NOMO-1 treated with dmso at 0.1 percent for 144 hours (cell line): ENCODE data around the gene TSHB.
A peak's percentile ranks its signal among the peaks of the same experiment; 100 is the strongest.
"Not testable (repeated sequence)": the region's sequence is repeated elsewhere in the genome, so short reads cannot be mapped to it uniquely, and the experiment has no call there.

Source experiments
- DNase-seq: peaks from one replicate; lab custom pipeline; 2025; ENCODE audit not compliant: unreplicated experiment; lab: John Stamatoyannopoulos, UW

The TSHB gene

GRCh38 chr1:115029526-115029925 is at the start of gene TSHB:
TSHB (plus strand) TSS chr1:115029826; CDS start chr1:115033363, 3,537 bp downstream.
- no peak for DNase-seq

GRCh38 chr1:114982251-114982650 is 47.4 kb upstream of the TSHB start:
- no peak for DNase-seq

GRCh38 chr1:114986286-114986685 is 43.3 kb upstream of the TSHB start:
- DNase-seq, result no peak

GRCh38 chr1:114988095-114988494 is 41.5 kb upstream of the TSHB start:
- DNase-seq, result no peak

- DNase-seq, result no peak
These were observed 31.9 kb upstream of the TSHB start for GRCh38 chr1:114997510-114998289.

- DNase-seq, result no peak
These were observed 23.4 kb upstream of the TSHB start for GRCh38 chr1:115006191-115006590.

GRCh38 chr1:115012006-115012405 is 17.6 kb upstream of the TSHB start:
- no peak for DNase-seq

- DNase-seq, result no peak
These were observed 17.2 kb upstream of the TSHB start for GRCh38 chr1:115012434-115012833.

- DNase-seq, result no peak
These were observed 15.8 kb upstream of the TSHB start for GRCh38 chr1:115013792-115014191.

GRCh38 chr1:115019549-115019948 is 10.1 kb upstream of the TSHB start:
- not testable (repeated sequence) for DNase-seq

- no peak for DNase-seq
These were observed 8.5 kb upstream of the TSHB start for GRCh38 chr1:115021145-115021544.

GRCh38 chr1:115023593-115023992 is 6.0 kb upstream of the TSHB start:
- no peak for DNase-seq

GRCh38 chr1:115031595-115031994 is 2.0 kb downstream of the TSHB start:
- DNase-seq, result no peak

- no peak for DNase-seq
These were observed 6.0 kb downstream of the TSHB start for GRCh38 chr1:115035652-115036051.

- DNase-seq, result no peak
These were observed 7.3 kb downstream of the TSHB start for GRCh38 chr1:115036814-115037507.

- DNase-seq, result no peak
These were observed 10.9 kb downstream of the TSHB start for GRCh38 chr1:115040501-115040900.

GRCh38 chr1:115041654-115042053 is 12.0 kb downstream of the TSHB start:
- DNase-seq, result no peak

- no peak for DNase-seq
These were observed 17.1 kb downstream of the TSHB start for GRCh38 chr1:115046751-115047150.

GRCh38 chr1:115051850-115052249 is 22.2 kb downstream of the TSHB start:
- DNase-seq, result no peak

- DNase-seq, result peak; percentile 50
These were observed 22.9 kb downstream of the TSHB start for GRCh38 chr1:115052454-115053083.

GRCh38 chr1:115056395-115056798 is 26.8 kb downstream of the TSHB start:
- DNase-seq, result peak; percentile 92

GRCh38 chr1:115057661-115058254 is 28.1 kb downstream of the TSHB start:
- DNase-seq, result no peak
